Stimulated activated memory B cell treated with anti-CD40 and anti-IgM and Interleukin-4, amounts not matched to agents 10 μg/mL and 1 μg/mL and 100 μg/mL, for 72 hours (primary cell): ENCODE data around the gene MTMR3.

Source experiments
- ATAC-seq: fragments of 150-1000 bp; cut with Tn5 transposase; 2 replicates; pipeline ENCODE4 v1.10.0; 2021
- H3K27ac Mint-ChIP-seq: one replicate; pipeline ENCODE4 v1.8.0; 2022; ENCODE audit warnings: mild to moderate bottlenecking, mixed read lengths
- H3K27me3 Mint-ChIP-seq: one replicate; pipeline ENCODE4 v1.8.0; 2022; ENCODE audit warnings: mixed read lengths
- H3K36me3 Mint-ChIP-seq: one replicate; pipeline ENCODE4 v1.8.0; 2022; ENCODE audit warnings: mixed read lengths
- H3K4me1 Mint-ChIP-seq: one replicate; pipeline ENCODE4 v1.8.0; 2022; ENCODE audit warnings: mixed read lengths
- H3K4me3 Mint-ChIP-seq: one replicate; pipeline ENCODE4 v1.8.0; 2022; ENCODE audit warnings: mild to moderate bottlenecking, moderate library complexity, mixed read lengths
- H3K9me3 Mint-ChIP-seq: one replicate; pipeline ENCODE4 v1.8.0; 2022; ENCODE audit warnings: mixed read lengths

The MTMR3 gene

GRCh38 chr22:30008401-30008800, 125.4 kb downstream of the MTMR3 start:
- H3K4me3 Mint-ChIP-seq = no peak overlapping the region
- no peak for ATAC-seq
- no peaks in the 10 kb centered on the region for H3K27me3 Mint-ChIP-seq
- H3K36me3 Mint-ChIP-seq = peaks cover 28% of the 10 kb centered on the region
- H3K4me1 Mint-ChIP-seq = no peaks in the 10 kb centered on the region
- no peaks in the 10 kb centered on the region for H3K9me3 Mint-ChIP-seq
- no peak overlapping the region for H3K27ac Mint-ChIP-seq

GRCh38 chr22:30009478-30009877, 126.5 kb downstream of the MTMR3 start:
- ATAC-seq = no peak
- Mint-ChIP-seq H3K4me3 (no peak overlapping the region), H3K27ac (no peak overlapping the region), H3K36me3 (peaks cover 30% of the 10 kb centered on the region), H3K4me1 (no peaks in the 10 kb centered on the region), H3K9me3 (no peaks in the 10 kb centered on the region), H3K27me3 (no peaks in the 10 kb centered on the region)

- Mint-ChIP-seq H3K27me3 (no peaks in the 10 kb centered on the region), H3K9me3 (no peaks in the 10 kb centered on the region), H3K4me1 (no peaks in the 10 kb centered on the region), H3K36me3 (peaks cover 43% of the 10 kb centered on the region), H3K4me3 (no peak overlapping the region), H3K27ac (no peak overlapping the region)
- no peak for ATAC-seq
Observed at GRCh38 chr22:30010789-30011405, 127.9 kb downstream of the MTMR3 start.

GRCh38 chr22:30013201-30013600, 130.2 kb downstream of the MTMR3 start:
- H3K36me3 Mint-ChIP-seq = peaks cover 61% of the 10 kb centered on the region
- no peaks in the 10 kb centered on the region for H3K27me3 Mint-ChIP-seq
- no peak for ATAC-seq
- H3K27ac Mint-ChIP-seq = no peak overlapping the region
- no peaks in the 10 kb centered on the region for H3K9me3 Mint-ChIP-seq
- H3K4me3 Mint-ChIP-seq = no peak overlapping the region
- no peaks in the 10 kb centered on the region for H3K4me1 Mint-ChIP-seq

- peaks cover 57% of the 10 kb centered on the region for H3K36me3 Mint-ChIP-seq
- ATAC-seq = no peak
- H3K27me3 Mint-ChIP-seq = no peaks in the 10 kb centered on the region
- H3K27ac Mint-ChIP-seq = no peak overlapping the region
- H3K4me3 Mint-ChIP-seq = no peak overlapping the region
- H3K4me1 Mint-ChIP-seq = no peaks in the 10 kb centered on the region
- no peaks in the 10 kb centered on the region for H3K9me3 Mint-ChIP-seq
Observed at GRCh38 chr22:30014244-30014643, 131.3 kb downstream of the MTMR3 start.

- no peaks in the 10 kb centered on the region for H3K27me3 Mint-ChIP-seq
- H3K4me3 Mint-ChIP-seq = no peak overlapping the region
- H3K9me3 Mint-ChIP-seq = no peaks in the 10 kb centered on the region
- H3K27ac Mint-ChIP-seq = no peak overlapping the region
- peaks cover 68% of the 10 kb centered on the region for H3K36me3 Mint-ChIP-seq
- ATAC-seq = no peak
- no peaks in the 10 kb centered on the region for H3K4me1 Mint-ChIP-seq
Observed at GRCh38 chr22:30015229-30015797, 132.3 kb downstream of the MTMR3 start.

GRCh38 chr22:30015846-30016245, 132.9 kb downstream of the MTMR3 start:
- Mint-ChIP-seq H3K9me3 (no peaks in the 10 kb centered on the region), H3K27me3 (no peaks in the 10 kb centered on the region), H3K4me3 (no peak overlapping the region), H3K4me1 (no peaks in the 10 kb centered on the region), H3K36me3 (peaks cover 73% of the 10 kb centered on the region), H3K27ac (no peak overlapping the region)
- ATAC-seq = no peak

GRCh38 chr22:30016596-30016995, 133.6 kb downstream of the MTMR3 start:
- ATAC-seq = no peak

GRCh38 chr22:30017375-30018223, 134.6 kb downstream of the MTMR3 start:
- H3K4me1 Mint-ChIP-seq = no peaks in the 10 kb centered on the region
- no peaks in the 10 kb centered on the region for H3K27me3 Mint-ChIP-seq
- no peak for ATAC-seq
- no peaks in the 10 kb centered on the region for H3K9me3 Mint-ChIP-seq
- H3K36me3 Mint-ChIP-seq = peaks cover 81% of the 10 kb centered on the region
- no peak overlapping the region for H3K4me3 Mint-ChIP-seq
- H3K27ac Mint-ChIP-seq = no peak overlapping the region

More at GRCh38 chr22:30016596-30016995, 133.6 kb downstream of the MTMR3 start:
- no peaks in the 10 kb centered on the region for H3K9me3 Mint-ChIP-seq
- H3K4me1 Mint-ChIP-seq = no peaks in the 10 kb centered on the region
- H3K27me3 Mint-ChIP-seq = no peaks in the 10 kb centered on the region
- no peak overlapping the region for H3K27ac Mint-ChIP-seq
- no peak overlapping the region for H3K4me3 Mint-ChIP-seq
- peaks cover 81% of the 10 kb centered on the region for H3K36me3 Mint-ChIP-seq

GRCh38 chr22:30020511-30020910, 137.5 kb downstream of the MTMR3 start:
- H3K36me3 Mint-ChIP-seq = peaks cover 86% of the 10 kb centered on the region

GRCh38 chr22:30021338-30021737, 138.4 kb downstream of the MTMR3 start:
- Mint-ChIP-seq H3K36me3 (peaks cover 86% of the 10 kb centered on the region), H3K27me3 (no peaks in the 10 kb centered on the region), H3K9me3 (no peaks in the 10 kb centered on the region), H3K4me1 (peaks cover 7% of the 10 kb centered on the region), H3K27ac (no peak overlapping the region), H3K4me3 (no peak overlapping the region)
- no peak for ATAC-seq

More at GRCh38 chr22:30020511-30020910, 137.5 kb downstream of the MTMR3 start:
- no peak overlapping the region for H3K4me3 Mint-ChIP-seq
- H3K9me3 Mint-ChIP-seq = no peaks in the 10 kb centered on the region
- no peak overlapping the region for H3K27ac Mint-ChIP-seq
- no peak for ATAC-seq
- peaks cover 7% of the 10 kb centered on the region for H3K4me1 Mint-ChIP-seq
- no peaks in the 10 kb centered on the region for H3K27me3 Mint-ChIP-seq

- Mint-ChIP-seq H3K9me3 (no peaks in the 10 kb centered on the region), H3K27ac (no peak overlapping the region), H3K4me1 (peaks cover 7% of the 10 kb centered on the region), H3K27me3 (no peaks in the 10 kb centered on the region), H3K36me3 (peaks cover 86% of the 10 kb centered on the region), H3K4me3 (no peak overlapping the region)
- no peak for ATAC-seq
Observed at GRCh38 chr22:30021881-30022619, 139.1 kb downstream of the MTMR3 start.

- Mint-ChIP-seq H3K27ac (no peak overlapping the region), H3K9me3 (no peaks in the 10 kb centered on the region), H3K27me3 (no peaks in the 10 kb centered on the region), H3K36me3 (peaks cover 89% of the 10 kb centered on the region), H3K4me3 (no peak overlapping the region), H3K4me1 (peaks cover 7% of the 10 kb centered on the region)
- no peak for ATAC-seq
Observed at GRCh38 chr22:30023099-30023660, 140.2 kb downstream of the MTMR3 start.

GRCh38 chr22:30024231-30024630, 141.3 kb downstream of the MTMR3 start:
- Mint-ChIP-seq H3K4me3 (no peak overlapping the region), H3K36me3 (peaks cover 89% of the 10 kb centered on the region), H3K4me1 (peaks cover 7% of the 10 kb centered on the region), H3K27me3 (no peaks in the 10 kb centered on the region), H3K9me3 (no peaks in the 10 kb centered on the region), H3K27ac (no peak overlapping the region)
- no peak for ATAC-seq

- Mint-ChIP-seq H3K4me1 (peaks cover 7% of the 10 kb centered on the region), H3K4me3 (no peak overlapping the region), H3K27ac (no peak overlapping the region), H3K36me3 (peaks cover 79% of the 10 kb centered on the region), H3K27me3 (no peaks in the 10 kb centered on the region), H3K9me3 (no peaks in the 10 kb centered on the region)
- ATAC-seq = no peak
Observed at GRCh38 chr22:30025221-30025620, 142.2 kb downstream of the MTMR3 start.
